ENCODE measurements around the gene GNAO1. TPM values are rescaled to one million over a fixed set of nuclear protein-coding genes. Genes with fewer than 3 reads are reported as not detected.

GNAO1 gene
- total and polyA plus RNA-seq, 2 experiments from 2014 or later, result under 0.01 to 0.18 TPM

GRCh38 chr16:56281249-56281805 is 90.0 kb downstream of the GNAO1 start:
- Histone ChIP-seq H3K27me3 (replicated peaks; ENCODE audit: insufficient read depth) (no peaks in the 10 kb centered on the region; the same call in 1 of the 2 replicates), H3K9me3 (ENCODE audit: low read depth) (no peaks in the 10 kb centered on the region), H2AFZ (no peak overlapping the region), H3K79me2 (ENCODE audit: insufficient read depth) (no peaks in the 10 kb centered on the region), H3F3A (ENCODE audit: insufficient read depth) (no peaks in the 10 kb centered on the region), H3K27ac (no peak overlapping the region), H3K9me2 (ENCODE audit: insufficient read depth) (no peaks in the 10 kb centered on the region), H3K36me3 (ENCODE audit: low read depth) (no peaks in the 10 kb centered on the region), H3K4me2 (ENCODE audit: unreplicated experiment) (no peak overlapping the region), H3K4me1 (ENCODE audit: insufficient read depth) (no peaks in the 10 kb centered on the region), H3K4me3 (no peak overlapping the region), H4K20me1 (ENCODE audit: insufficient read depth) (no peaks in the 10 kb centered on the region), H3K9ac (no peak overlapping the region)
- in situ Hi-C loops (cut with MboI), result no loop called here
- TF ChIP-seq EZH2phosphoT487 (IDR thresholded peaks at IDR 0.05; ENCODE audit: insufficient read depth, low read depth), result no peak
- TF ChIP-seq EZH2 (IDR thresholded peaks at IDR 0.05; ENCODE audit: insufficient read depth, poor library complexity, severe bottlenecking), result no peak
- DNase-seq, result peak; percentile 11
- WGBS, 2 experiments (ENCODE audit: low coverage in 1 of 2, low lambda C conversion rate in 2 of 2, missing lambda C conversion rate in 2 of 2), result 51 to 53% methylated on average over 2 of the region's 2 CpGs

GRCh38 chr16:56282451-56282850 is 91.2 kb downstream of the GNAO1 start:
- Histone ChIP-seq H3K27ac (no peak overlapping the region), H3K9ac (no peak overlapping the region), H3K4me3 (no peak overlapping the region), H3K4me1 (ENCODE audit: insufficient read depth) (no peaks in the 10 kb centered on the region), H3K79me2 (ENCODE audit: insufficient read depth) (no peaks in the 10 kb centered on the region), H3K36me3 (ENCODE audit: low read depth) (no peaks in the 10 kb centered on the region), H4K20me1 (ENCODE audit: insufficient read depth) (no peaks in the 10 kb centered on the region), H2AFZ (no peak overlapping the region), H3K9me3 (ENCODE audit: low read depth) (no peaks in the 10 kb centered on the region), H3F3A (ENCODE audit: insufficient read depth) (no peaks in the 10 kb centered on the region), H3K4me2 (ENCODE audit: unreplicated experiment) (no peak overlapping the region), H3K9me2 (ENCODE audit: insufficient read depth) (no peaks in the 10 kb centered on the region), H3K27me3 (replicated peaks; ENCODE audit: insufficient read depth) (no peaks in the 10 kb centered on the region; the same call in 1 of the 2 replicates)
- TF ChIP-seq EZH2 (IDR thresholded peaks at IDR 0.05; ENCODE audit: insufficient read depth, poor library complexity, severe bottlenecking) (no peak), EZH2phosphoT487 (IDR thresholded peaks at IDR 0.05; ENCODE audit: insufficient read depth, low read depth) (no peak)
- in situ Hi-C loops (cut with MboI), result no loop called here
- no peak for DNase-seq
- WGBS, 2 experiments (ENCODE audit: low coverage in 1 of 2, low lambda C conversion rate in 2 of 2, missing lambda C conversion rate in 2 of 2), result 58 to 64% methylated on average over 3 of the region's 3 CpGs

GRCh38 chr16:56284521-56284920 is 93.2 kb downstream of the GNAO1 start:
- WGBS, 2 experiments (ENCODE audit: low coverage in 1 of 2, low lambda C conversion rate in 2 of 2, missing lambda C conversion rate in 2 of 2), result 70 to 94% methylated on average over 2 of the region's 2 CpGs
- H3K27me3 ChIP-seq (replicated peaks; ENCODE audit: insufficient read depth), result no peaks in the 10 kb centered on the region; the same call in 1 of the 2 replicates
- no peak overlapping the region for H2AFZ ChIP-seq

DNA sequence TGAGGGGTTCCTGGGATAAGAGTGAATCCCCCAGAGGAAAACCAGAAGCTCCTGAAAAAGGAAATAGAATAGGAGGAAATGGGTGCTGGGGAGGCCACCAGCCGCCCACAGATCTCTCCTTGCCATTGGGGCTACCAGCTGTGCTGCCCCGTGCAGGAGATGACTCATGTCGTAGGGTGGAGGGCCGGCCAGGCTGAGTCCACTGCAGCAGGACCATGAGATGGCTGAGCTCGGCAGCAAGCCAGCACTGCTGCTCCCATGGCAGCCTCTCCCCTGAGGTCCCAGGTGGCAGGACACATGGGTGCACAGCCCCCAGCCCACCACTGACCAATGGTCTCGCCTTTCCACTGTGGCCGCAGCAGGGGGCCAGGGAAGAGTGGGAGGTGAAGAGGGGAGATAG is 95.5 kb downstream of the GNAO1 start:
- in situ Hi-C loops (cut with MboI), result no loop called here
- Histone ChIP-seq H2AFZ (no peak overlapping the region), H3K36me3 (ENCODE audit: low read depth) (no peaks in the 10 kb centered on the region), H3K79me2 (ENCODE audit: insufficient read depth) (no peaks in the 10 kb centered on the region), H3K4me1 (ENCODE audit: insufficient read depth) (no peaks in the 10 kb centered on the region), H3F3A (ENCODE audit: insufficient read depth) (no peaks in the 10 kb centered on the region), H3K4me3 (no peak overlapping the region), H3K4me2 (ENCODE audit: unreplicated experiment) (no peak overlapping the region), H3K27ac (no peak overlapping the region), H3K9me2 (ENCODE audit: insufficient read depth) (no peaks in the 10 kb centered on the region), H3K27me3 (replicated peaks; ENCODE audit: insufficient read depth) (peaks cover 7% of the 10 kb centered on the region; the same call in 1 of the 2 replicates), H3K9me3 (ENCODE audit: low read depth) (no peaks in the 10 kb centered on the region), H3K9ac (no peak overlapping the region), H4K20me1 (ENCODE audit: insufficient read depth) (no peaks in the 10 kb centered on the region)
- no peak for TF ChIP-seq EZH2 (IDR thresholded peaks at IDR 0.05; ENCODE audit: insufficient read depth, poor library complexity, severe bottlenecking)
- no peak for TF ChIP-seq EZH2phosphoT487 (IDR thresholded peaks at IDR 0.05; ENCODE audit: insufficient read depth, low read depth)
- DNase-seq, result peak; percentile 14
- WGBS, 2 experiments (ENCODE audit: low coverage in 1 of 2, low lambda C conversion rate in 2 of 2, missing lambda C conversion rate in 2 of 2), result 66 to 72% methylated on average over 6 to 7 of the region's 7 CpGs

More at GRCh38 chr16:56284521-56284920, 93.2 kb downstream of the GNAO1 start:
- H3K9me2 ChIP-seq (ENCODE audit: insufficient read depth), result no peaks in the 10 kb centered on the region
- H3K9ac ChIP-seq, result no peak overlapping the region
- H3K79me2 ChIP-seq (ENCODE audit: insufficient read depth), result no peaks in the 10 kb centered on the region
- no peak overlapping the region for H3K27ac ChIP-seq
- H4K20me1 ChIP-seq (ENCODE audit: insufficient read depth), result no peaks in the 10 kb centered on the region
- no peak overlapping the region for H3K4me2 ChIP-seq (ENCODE audit: unreplicated experiment)
- no peaks in the 10 kb centered on the region for H3F3A ChIP-seq (ENCODE audit: insufficient read depth)
- no peaks in the 10 kb centered on the region for H3K36me3 ChIP-seq (ENCODE audit: low read depth)
- H3K9me3 ChIP-seq (ENCODE audit: low read depth), result no peaks in the 10 kb centered on the region
- no peak for TF ChIP-seq EZH2 (IDR thresholded peaks at IDR 0.05; ENCODE audit: insufficient read depth, poor library complexity, severe bottlenecking)
- no peak for TF ChIP-seq EZH2phosphoT487 (IDR thresholded peaks at IDR 0.05; ENCODE audit: insufficient read depth, low read depth)
- in situ Hi-C loops (cut with MboI), result no loop called here
- H3K4me3 ChIP-seq, result no peak overlapping the region
- no peaks in the 10 kb centered on the region for H3K4me1 ChIP-seq (ENCODE audit: insufficient read depth)
- no peak for DNase-seq
